ENCODE data around the gene SEC14L6.

Gene SEC14L6

DNA sequence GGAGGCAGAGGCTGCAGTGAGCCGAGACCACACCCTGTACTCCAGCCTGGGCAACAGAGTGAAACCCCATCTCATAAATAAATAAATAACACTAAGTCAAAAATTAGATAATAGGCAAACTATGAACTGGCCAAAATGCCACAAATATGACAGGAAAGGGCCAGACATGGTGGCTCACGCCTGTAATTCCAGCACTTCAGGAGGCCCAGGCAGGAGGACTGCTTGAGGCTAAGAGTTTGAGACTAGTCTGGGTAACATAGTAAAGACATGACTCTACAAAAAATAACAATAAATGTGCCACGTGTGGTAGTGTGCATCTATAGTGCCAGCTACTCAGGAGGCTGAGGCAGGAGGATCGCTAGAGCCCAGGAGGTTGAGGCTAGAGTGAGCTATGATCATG, 19.9 kb downstream of the SEC14L6 start:
- H3K4ac ChIP-seq (ENCODE audit: low read depth, low read length) = no peak overlapping the region
- H4K5ac ChIP-seq (ENCODE audit: low read length) = no peak overlapping the region
- no peaks in the 10 kb centered on the region for H3K27me3 ChIP-seq (ENCODE audit: insufficient read depth, low read length, poor library complexity)
- H3K23ac ChIP-seq (ENCODE audit: low read length) = no peak overlapping the region
- no peak overlapping the region for H2BK15ac ChIP-seq (replicated peaks; ENCODE audit: low read depth)
- no peaks in the 10 kb centered on the region for H3K79me1 ChIP-seq (ENCODE audit: low read length)
- no peak overlapping the region for H3K56ac ChIP-seq (ENCODE audit: low read length)
- no peak overlapping the region for H3K27ac ChIP-seq (ENCODE audit: low read depth, low read length)
- no peaks in the 10 kb centered on the region for H3K79me2 ChIP-seq (ENCODE audit: control insufficient read depth, insufficient read depth, low read length)
- H3K4me2 ChIP-seq (ENCODE audit: low read length) = no peak overlapping the region
- no peak for DNase-seq
- no CpG with 5 or more reads among the region's 4 CpGs for WGBS (ENCODE audit: extremely low coverage, insufficient coverage, low lambda C conversion rate)
- no peak overlapping the region for H2BK120ac ChIP-seq (ENCODE audit: low read depth, low read length)
- H2AK5ac ChIP-seq (ENCODE audit: low read length) = no peak overlapping the region
- no peak overlapping the region for H3K18ac ChIP-seq (ENCODE audit: low read length)
- H2BK5ac ChIP-seq (ENCODE audit: low read length) = no peak overlapping the region
- H3K36me3 ChIP-seq (ENCODE audit: control insufficient read depth, insufficient read depth, low read length) = no peaks in the 10 kb centered on the region
- H4K8ac ChIP-seq (ENCODE audit: low read depth, low read length) = no peak overlapping the region
- no peak overlapping the region for H3K9ac ChIP-seq (ENCODE audit: low read length)
- H3K4me3 ChIP-seq (ENCODE audit: low read length) = no peak overlapping the region
- H3K4me1 ChIP-seq (ENCODE audit: control insufficient read depth, low read depth, low read length) = no peaks in the 10 kb centered on the region

DNA sequence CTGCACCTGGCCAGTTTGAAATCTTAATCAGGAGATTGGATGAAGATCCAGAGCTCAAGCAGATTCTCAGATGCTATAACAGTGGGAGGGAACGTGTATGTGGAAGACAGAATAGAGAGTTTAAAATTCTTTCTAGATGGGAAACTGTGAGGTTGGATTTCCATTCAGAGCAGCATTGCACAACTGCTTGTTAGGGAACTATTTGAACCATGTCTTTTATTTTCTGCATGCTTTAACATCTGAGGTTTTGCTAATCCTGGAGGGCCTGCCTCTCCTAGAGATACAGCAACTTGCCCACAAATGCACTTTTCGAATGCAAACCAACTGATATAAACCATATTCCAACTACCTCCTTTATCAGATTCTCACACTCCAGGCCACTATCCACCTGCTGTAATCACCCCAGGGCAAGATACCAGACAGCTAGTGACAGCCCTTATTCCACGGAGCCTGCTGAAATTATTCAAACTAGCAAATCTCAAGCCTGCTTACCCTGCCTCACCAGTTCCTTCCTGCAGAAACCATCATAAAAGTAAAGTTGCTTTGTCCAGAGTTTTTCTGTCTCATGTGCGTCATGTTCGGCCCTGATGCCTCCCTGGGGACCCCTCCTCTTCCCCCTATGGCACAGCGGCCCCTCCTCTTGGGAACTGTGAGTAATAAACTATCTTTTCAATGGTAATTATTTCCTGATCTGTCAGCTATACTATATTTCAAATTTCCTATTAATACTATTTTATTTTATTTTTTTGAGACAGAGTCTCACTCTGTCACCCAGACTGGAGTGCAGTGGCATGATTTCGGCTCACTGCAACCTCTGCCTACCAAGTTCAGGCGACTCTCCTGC, 22.7 kb downstream of the SEC14L6 start:
- H3K27ac ChIP-seq (ENCODE audit: low read depth, low read length) = no peak overlapping the region
- no peak overlapping the region for H4K8ac ChIP-seq (ENCODE audit: low read depth, low read length)
- no peak overlapping the region for H3K23ac ChIP-seq (ENCODE audit: low read length)
- no peak overlapping the region for H2BK15ac ChIP-seq (replicated peaks; ENCODE audit: low read depth)
- H3K79me2 ChIP-seq (ENCODE audit: control insufficient read depth, insufficient read depth, low read length) = no peaks in the 10 kb centered on the region
- no peak for DNase-seq
- no peak overlapping the region for H3K56ac ChIP-seq (ENCODE audit: low read length)
- no peak overlapping the region for H3K9ac ChIP-seq (ENCODE audit: low read length)
- no peaks in the 10 kb centered on the region for H3K79me1 ChIP-seq (ENCODE audit: low read length)
- no peak overlapping the region for H2BK5ac ChIP-seq (ENCODE audit: low read length)
- no peak overlapping the region for H3K4me3 ChIP-seq (ENCODE audit: low read length)
- no peak overlapping the region for H4K5ac ChIP-seq (ENCODE audit: low read length)
- no peak overlapping the region for H2BK120ac ChIP-seq (ENCODE audit: low read depth, low read length)
- H3K4ac ChIP-seq (ENCODE audit: low read depth, low read length) = no peak overlapping the region
- H2AK5ac ChIP-seq (ENCODE audit: low read length) = no peak overlapping the region
- H3K18ac ChIP-seq (ENCODE audit: low read length) = no peak overlapping the region
- no peak overlapping the region for H3K4me2 ChIP-seq (ENCODE audit: low read length)
- no CpG with 5 or more reads among the region's 8 CpGs for WGBS (ENCODE audit: extremely low coverage, insufficient coverage, low lambda C conversion rate)
- no peaks in the 10 kb centered on the region for H3K36me3 ChIP-seq (ENCODE audit: control insufficient read depth, insufficient read depth, low read length)
- no peaks in the 10 kb centered on the region for H3K4me1 ChIP-seq (ENCODE audit: control insufficient read depth, low read depth, low read length)
- H3K27me3 ChIP-seq (ENCODE audit: insufficient read depth, low read length, poor library complexity) = no peaks in the 10 kb centered on the region

DNA sequence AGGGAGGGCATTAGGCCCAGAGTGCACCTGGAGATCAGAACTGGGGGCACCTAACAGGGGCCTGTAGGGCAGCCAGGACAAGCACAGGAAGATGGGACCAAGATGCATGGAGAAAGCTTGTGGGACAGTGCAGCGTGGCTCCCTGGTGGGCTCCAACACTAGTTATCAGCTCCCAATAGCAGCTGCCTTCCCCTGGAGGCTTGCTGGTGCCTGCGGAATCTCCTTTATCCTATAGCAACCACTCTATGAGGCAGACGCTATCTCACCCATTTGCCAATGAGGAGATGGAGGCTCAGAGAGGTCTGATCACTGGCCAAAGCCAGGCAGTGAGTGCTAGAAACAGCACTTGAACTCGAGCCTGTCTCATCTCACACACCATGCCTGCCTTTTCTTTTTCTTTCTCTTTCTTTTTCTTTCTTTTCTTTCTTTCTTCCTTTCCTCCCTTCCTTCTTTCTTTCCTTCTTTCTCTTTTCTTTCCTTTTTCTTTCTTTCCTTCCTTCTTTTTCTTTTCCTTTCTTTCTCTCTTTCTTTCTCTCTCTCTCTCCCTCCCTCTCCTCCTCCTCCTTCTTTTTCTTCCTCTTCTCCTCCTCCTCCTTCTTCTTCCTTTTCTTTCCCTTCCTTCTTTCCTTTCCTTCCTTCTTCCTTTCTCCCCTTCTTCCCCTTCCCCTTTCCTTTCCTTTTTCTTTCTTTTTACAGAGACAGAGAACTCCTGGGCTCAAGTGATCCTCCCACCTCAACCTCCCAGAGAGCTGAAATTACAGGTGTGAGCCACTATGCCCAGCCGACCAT, 25.0 kb downstream of the SEC14L6 start:
- H3K36me3 ChIP-seq (ENCODE audit: control insufficient read depth, insufficient read depth, low read length) = no peaks in the 10 kb centered on the region
- no peak overlapping the region for H2BK15ac ChIP-seq (replicated peaks; ENCODE audit: low read depth)
- H3K4me3 ChIP-seq (ENCODE audit: low read length) = no peak overlapping the region
- H4K8ac ChIP-seq (ENCODE audit: low read depth, low read length) = no peak overlapping the region
- DNase-seq = peak; percentile 60
- no peaks in the 10 kb centered on the region for H3K27me3 ChIP-seq (ENCODE audit: insufficient read depth, low read length, poor library complexity)
- no peak overlapping the region for H3K23ac ChIP-seq (ENCODE audit: low read length)
- H3K56ac ChIP-seq (ENCODE audit: low read length) = no peak overlapping the region
- whole genome bisulfite sequencing (ENCODE audit: extremely low coverage, insufficient coverage, low lambda C conversion rate) = no CpG with 5 or more reads among the region's 5 CpGs
- no peak overlapping the region for H3K4ac ChIP-seq (ENCODE audit: low read depth, low read length)
- no peak overlapping the region for H2BK120ac ChIP-seq (ENCODE audit: low read depth, low read length)
- no peaks in the 10 kb centered on the region for H3K79me1 ChIP-seq (ENCODE audit: low read length)
- no peak overlapping the region for H2BK5ac ChIP-seq (ENCODE audit: low read length)
- H3K27ac ChIP-seq (ENCODE audit: low read depth, low read length) = no peak overlapping the region
- no peaks in the 10 kb centered on the region for H3K79me2 ChIP-seq (ENCODE audit: control insufficient read depth, insufficient read depth, low read length)
- H3K4me2 ChIP-seq (ENCODE audit: low read length) = no peak overlapping the region
- no peak overlapping the region for H3K18ac ChIP-seq (ENCODE audit: low read length)
- H3K9ac ChIP-seq (ENCODE audit: low read length) = no peak overlapping the region
- H2AK5ac ChIP-seq (ENCODE audit: low read length) = no peak overlapping the region
- H3K4me1 ChIP-seq (ENCODE audit: control insufficient read depth, low read depth, low read length) = no peaks in the 10 kb centered on the region
- H4K5ac ChIP-seq (ENCODE audit: low read length) = no peak overlapping the region

DNA sequence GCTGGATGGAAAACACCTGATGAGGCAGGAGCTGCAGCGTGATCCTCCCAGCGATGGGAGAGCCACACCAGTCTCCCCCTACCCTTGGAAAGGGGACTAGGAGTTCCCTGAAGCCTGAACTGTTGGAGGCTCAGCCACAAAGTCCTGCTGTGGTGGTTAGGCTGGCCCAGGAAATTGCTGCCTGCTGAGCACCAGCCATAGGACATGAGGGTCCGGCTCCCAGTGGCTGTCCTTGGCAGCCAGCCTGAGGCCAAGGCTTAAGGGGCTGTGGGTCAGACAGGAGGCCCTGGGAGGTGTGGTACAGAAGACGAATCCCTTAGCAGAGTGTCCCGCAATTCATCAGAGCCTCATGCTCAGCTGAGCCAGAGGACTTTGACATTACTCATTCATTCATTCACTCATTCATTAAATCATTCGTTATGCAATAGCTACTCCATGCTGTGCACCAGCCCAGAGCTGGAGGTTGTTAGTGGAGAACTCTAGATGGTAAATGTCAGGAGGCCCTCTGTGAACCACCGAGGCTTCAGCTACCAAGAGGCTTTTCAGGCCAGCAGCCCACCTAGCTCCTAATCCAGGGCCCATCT, 26.6 kb downstream of the SEC14L6 start:
- no peaks in the 10 kb centered on the region for H3K4me1 ChIP-seq (ENCODE audit: control insufficient read depth, low read depth, low read length)
- H3K36me3 ChIP-seq (ENCODE audit: control insufficient read depth, insufficient read depth, low read length) = no peaks in the 10 kb centered on the region
- DNase-seq = no peak
- H4K8ac ChIP-seq (ENCODE audit: low read depth, low read length) = no peak overlapping the region
- H4K5ac ChIP-seq (ENCODE audit: low read length) = no peak overlapping the region
- no peak overlapping the region for H2BK5ac ChIP-seq (ENCODE audit: low read length)
- no peak overlapping the region for H3K27ac ChIP-seq (ENCODE audit: low read depth, low read length)
- H3K4me3 ChIP-seq (ENCODE audit: low read length) = no peak overlapping the region
- H3K4me2 ChIP-seq (ENCODE audit: low read length) = no peak overlapping the region
- H3K4ac ChIP-seq (ENCODE audit: low read depth, low read length) = no peak overlapping the region
- no peak overlapping the region for H3K23ac ChIP-seq (ENCODE audit: low read length)
- H2AK5ac ChIP-seq (ENCODE audit: low read length) = no peak overlapping the region
- no peak overlapping the region for H3K18ac ChIP-seq (ENCODE audit: low read length)
- no peak overlapping the region for H2BK15ac ChIP-seq (replicated peaks; ENCODE audit: low read depth)
- H3K56ac ChIP-seq (ENCODE audit: low read length) = no peak overlapping the region
- H3K79me1 ChIP-seq (ENCODE audit: low read length) = no peaks in the 10 kb centered on the region
- no peaks in the 10 kb centered on the region for H3K27me3 ChIP-seq (ENCODE audit: insufficient read depth, low read length, poor library complexity)
- no peaks in the 10 kb centered on the region for H3K79me2 ChIP-seq (ENCODE audit: control insufficient read depth, insufficient read depth, low read length)
- H2BK120ac ChIP-seq (ENCODE audit: low read depth, low read length) = no peak overlapping the region
- no peak overlapping the region for H3K9ac ChIP-seq (ENCODE audit: low read length)
- WGBS (ENCODE audit: extremely low coverage, insufficient coverage, low lambda C conversion rate) = no CpG with 5 or more reads among the region's 7 CpGs

DNA sequence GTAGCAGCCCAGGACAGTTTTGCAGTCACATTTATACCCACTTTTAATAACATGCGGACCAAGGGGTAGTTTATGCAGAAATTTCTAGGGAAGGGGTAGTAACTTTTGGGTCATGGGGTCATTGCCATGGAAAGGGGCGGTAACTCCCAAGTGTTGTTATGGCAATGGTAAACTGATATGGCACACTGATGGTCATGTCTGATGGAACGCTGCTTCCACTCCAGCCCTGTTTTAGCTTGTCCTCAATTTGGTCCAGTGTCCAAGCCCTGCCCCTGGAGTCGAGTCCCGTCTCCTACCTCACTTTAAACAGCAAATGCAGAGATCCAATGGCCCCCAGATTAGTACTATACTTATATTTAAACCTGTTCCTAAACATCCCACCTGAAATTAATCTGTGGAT, 29.8 kb downstream of the SEC14L6 start:
- Histone ChIP-seq H3K18ac (ENCODE audit: low read length) (no peak overlapping the region), H2BK15ac (replicated peaks; ENCODE audit: low read depth) (no peak overlapping the region), H4K5ac (ENCODE audit: low read length) (no peak overlapping the region), H3K9ac (ENCODE audit: low read length) (no peak overlapping the region), H3K79me1 (ENCODE audit: low read length) (no peaks in the 10 kb centered on the region), H3K23ac (ENCODE audit: low read length) (no peak overlapping the region), H3K56ac (ENCODE audit: low read length) (no peak overlapping the region), H3K4me1 (ENCODE audit: control insufficient read depth, low read depth, low read length) (no peaks in the 10 kb centered on the region), H3K79me2 (ENCODE audit: control insufficient read depth, insufficient read depth, low read length) (no peaks in the 10 kb centered on the region), H2BK5ac (ENCODE audit: low read length) (no peak overlapping the region), H3K4ac (ENCODE audit: low read depth, low read length) (no peak overlapping the region), H3K27me3 (ENCODE audit: insufficient read depth, low read length, poor library complexity) (no peaks in the 10 kb centered on the region), H3K4me2 (ENCODE audit: low read length) (no peak overlapping the region), H3K4me3 (ENCODE audit: low read length) (no peak overlapping the region), H3K27ac (ENCODE audit: low read depth, low read length) (no peak overlapping the region), H2AK5ac (ENCODE audit: low read length) (no peak overlapping the region), H3K36me3 (ENCODE audit: control insufficient read depth, insufficient read depth, low read length) (no peaks in the 10 kb centered on the region), H2BK120ac (ENCODE audit: low read depth, low read length) (no peak overlapping the region), H4K8ac (ENCODE audit: low read depth, low read length) (no peak overlapping the region)
- WGBS (ENCODE audit: extremely low coverage, insufficient coverage, low lambda C conversion rate) = no CpG with 5 or more reads among the region's 5 CpGs
- DNase-seq = no peak

Measured in mesendoderm (in vitro differentiated cells).